CD4-positive, alpha-beta T cell treated with Interleukin-6 at 100 ng/mL for 8 hours (primary cell): ENCODE results near the gene LINGO3.

Experiments
- DNase-seq: peaks from one replicate; pipeline ENCODE4 v3.0.0-alpha.2; 2020; ENCODE audit warnings: mixed read lengths, low spot score

Gene LINGO3

DNA sequence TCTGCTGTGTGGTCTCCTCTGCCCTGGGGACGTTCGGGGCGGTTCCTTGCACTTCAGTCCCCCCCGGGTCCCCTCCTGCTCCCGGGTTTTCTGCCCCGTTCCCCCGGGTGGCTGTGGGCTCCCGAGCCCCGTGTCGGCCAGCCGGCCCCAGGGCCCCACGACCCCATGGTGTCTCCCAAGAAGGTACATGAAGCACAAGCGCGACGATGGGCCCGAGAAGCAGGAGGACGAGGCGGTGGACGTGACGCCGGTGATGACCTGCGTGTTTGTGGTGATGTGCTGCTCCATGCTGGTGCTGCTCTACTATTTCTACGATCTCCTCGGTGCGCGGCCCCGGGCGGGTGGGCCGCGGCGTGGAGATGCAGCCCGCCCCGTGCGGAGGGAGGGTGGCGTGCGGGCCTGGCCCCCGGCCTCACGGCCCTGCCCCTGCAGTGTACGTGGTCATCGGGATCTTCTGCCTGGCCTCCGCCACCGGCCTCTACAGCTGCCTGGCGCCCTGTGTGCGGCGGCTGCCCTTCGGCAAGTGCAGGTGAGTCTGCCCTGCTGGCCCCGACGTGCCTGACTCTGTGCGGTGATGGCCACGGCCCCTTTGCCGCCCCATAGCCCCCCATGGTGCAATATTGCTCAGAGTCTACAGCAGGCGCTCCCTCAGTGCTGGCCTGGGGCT, 31.8 kb upstream of the LINGO3 start:
- no peak for DNase-seq

DNA sequence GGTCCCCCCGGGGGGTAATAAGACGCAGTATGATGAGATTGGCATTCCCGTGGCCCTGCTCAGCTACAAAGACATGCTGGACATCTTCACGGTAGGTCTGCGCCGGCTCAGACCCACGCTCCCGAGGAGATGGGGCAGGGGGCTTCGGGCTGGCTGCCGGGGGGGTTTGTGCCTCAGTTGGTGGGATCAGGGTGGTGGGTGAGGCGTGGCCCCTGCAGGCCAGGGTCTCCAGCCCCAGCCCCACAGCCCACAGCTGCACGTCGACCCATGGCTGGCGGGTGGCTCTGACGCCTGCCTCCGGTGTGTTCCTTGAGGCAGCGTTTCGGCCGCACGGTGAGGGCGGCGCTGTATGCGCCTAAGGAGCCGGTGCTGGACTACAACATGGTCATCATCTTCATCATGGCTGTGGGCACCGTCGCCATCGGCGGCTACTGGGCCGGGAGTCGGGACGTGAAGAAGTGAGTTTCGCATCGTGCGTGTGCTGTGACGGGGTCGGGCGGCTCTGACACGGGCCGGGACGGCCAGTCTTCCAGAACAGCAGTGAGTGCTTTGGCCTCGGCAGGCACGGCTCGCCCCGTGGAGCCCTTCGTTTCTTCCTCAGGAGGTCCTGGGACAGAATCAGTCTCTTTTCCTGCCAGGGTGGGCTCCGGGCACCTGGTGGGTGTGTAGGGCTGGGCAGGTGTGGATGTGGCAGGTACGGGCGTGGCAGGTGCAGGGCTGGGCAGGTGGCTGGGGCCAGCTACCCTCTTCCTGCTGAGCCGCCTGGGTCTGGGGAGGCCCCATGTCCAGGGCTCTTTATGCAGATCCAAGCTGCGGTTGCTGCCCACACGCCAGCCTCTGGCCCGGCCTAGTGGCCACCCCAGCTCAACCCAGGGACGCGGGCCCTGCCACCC, 31.0 kb upstream of the LINGO3 start:
- no peak for DNase-seq

DNA sequence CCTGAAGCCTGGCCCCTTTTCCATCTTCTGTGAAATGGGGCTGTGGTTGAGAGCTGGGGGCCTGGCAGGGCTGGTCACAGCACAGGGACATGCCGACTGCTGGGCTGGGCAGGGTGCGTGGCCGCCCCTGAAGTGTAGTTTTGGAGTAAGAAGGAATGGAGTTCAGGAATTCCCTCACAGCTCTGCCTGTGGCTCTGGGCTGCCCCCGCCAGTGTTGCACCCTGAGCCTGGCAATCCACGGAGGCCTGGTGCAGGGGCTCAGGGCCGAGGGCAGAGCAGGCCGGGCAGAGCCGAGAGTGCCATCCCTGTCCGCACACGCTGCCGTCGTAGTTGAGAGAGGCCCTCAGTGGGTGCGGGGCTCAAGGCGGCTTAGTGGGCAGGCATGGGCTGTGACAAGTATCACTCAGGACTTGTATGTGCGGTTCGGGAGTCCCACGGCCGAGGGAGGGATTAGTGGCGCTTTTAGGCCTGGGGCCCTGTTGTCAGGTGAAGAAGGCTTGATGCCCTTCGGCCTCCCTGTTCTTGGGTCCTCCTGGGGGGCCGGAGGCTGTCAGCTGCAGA, 30.2 kb upstream of the LINGO3 start:
- no peak for DNase-seq

DNA sequence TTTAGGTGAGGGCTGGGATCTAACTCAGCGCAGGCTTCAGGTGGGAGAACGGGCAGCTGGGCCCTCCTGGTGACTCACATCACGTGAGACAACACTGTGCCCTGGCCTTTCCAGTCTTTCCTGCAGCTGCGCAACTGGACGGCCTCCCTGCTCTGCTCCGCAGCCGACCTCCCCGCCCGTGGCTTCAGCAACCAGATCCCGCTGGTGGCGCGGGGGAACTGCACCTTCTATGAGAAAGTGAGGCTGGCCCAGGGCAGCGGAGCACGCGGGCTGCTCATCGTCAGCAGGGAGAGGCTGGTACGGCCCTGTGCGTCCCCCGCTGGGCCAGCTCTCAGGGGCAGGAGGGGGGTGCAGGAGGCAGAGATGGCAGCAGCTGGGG, 29.4 kb upstream of the LINGO3 start:
- no peak for DNase-seq

DNA sequence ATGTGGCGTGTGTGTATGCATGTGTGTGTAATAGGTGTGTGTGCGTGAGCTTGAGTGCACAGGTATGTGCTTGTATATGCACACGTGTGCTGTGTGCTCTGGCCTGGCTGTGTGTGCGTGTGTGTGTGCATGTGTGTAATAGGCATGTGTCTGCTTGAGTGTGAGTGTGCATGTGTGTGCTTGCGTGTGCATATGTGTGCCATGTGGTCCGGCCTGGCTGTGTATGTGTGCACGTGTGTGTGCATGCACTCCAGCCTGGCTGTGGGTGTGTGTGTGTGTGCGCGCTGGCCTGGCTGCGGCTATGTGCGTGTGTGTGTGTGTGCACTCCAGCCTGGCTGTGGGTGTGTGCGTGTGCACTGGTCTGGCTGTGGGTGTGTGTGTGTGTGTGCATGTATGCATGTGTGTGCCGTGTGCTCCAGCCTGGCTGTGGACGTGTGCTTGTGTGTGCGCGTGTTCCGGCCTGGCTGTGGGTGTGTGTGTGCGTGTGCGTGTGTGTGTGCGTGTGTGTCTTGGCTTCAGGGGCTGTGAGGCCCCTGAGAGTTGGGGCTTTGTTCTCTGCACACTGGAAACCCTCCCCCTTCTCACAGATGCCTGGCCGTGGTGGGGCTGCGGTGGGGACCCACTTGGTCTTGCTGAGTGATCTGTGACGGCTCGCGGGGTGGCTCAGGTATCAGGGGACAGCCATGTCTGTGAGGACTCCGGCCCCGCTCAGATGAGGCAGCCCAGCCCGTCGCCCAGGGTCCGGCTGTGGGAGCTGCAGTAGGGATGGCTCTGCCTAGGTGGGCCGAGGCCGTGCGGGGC, 28.8 kb upstream of the LINGO3 start:
- no peak for DNase-seq

DNA sequence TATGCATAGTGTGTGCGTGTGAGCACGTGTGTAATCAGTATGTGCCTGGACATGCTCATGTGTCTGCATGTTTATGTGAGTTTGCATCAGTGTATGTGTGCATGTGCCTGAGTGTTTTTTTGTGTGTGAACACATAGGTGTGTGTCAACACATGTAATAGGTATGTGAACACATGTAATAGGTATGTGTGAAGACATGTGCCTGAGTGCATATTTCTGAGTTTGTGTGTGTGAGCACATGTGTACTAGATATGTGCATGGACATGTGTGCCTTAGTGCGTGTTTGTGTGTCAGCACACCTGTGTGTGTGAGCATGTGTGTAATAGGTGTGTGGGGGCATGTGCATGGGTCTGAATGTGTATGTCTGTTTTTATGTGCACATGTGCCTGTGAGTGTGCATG, 27.9 kb upstream of the LINGO3 start:
- no peak for DNase-seq

GRCh38 chr19:2334986-2335846, 27.3 kb upstream of the LINGO3 start:
- DNase-seq = no peak

DNA sequence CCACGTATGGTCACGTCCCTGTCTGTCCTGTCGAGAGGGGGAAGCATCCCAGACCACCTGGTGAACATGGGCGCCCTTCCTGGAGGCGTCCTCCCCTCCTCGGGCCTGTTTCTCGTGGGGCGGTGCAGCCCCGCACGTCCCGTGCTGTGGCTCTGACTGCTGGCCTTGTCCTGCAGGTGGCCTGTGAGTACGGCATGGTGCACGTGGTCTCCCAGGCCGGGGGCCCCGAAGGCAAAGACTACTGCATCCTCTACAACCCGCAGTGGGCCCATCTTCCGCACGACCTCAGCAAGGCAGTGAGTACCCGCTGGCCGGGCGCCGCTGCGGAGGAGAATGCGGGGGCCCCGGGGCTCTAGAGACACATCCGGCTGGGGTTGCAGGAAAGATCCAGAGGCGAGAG, 26.5 kb upstream of the LINGO3 start:
- DNase-seq = no peak

DNA sequence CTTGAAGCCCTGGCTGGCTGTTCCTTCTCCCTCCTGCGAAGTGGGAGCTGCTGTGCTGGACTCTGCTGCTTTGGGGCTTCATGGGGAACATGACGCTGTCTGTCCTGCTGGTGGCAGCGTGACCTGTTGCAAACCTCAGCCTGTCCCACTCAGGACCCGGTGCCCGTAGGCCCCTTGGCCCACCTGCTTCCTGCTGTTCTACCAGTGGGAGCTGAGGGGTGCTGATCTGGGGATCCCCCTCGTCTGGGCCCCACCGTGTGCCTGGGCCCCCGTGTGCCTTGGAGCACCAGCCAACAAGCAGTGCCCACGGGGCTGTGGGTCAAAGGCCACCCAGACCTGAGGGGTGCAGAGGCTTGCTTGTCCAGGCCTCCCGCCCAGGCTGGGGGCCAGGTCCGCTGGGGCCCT, 25.9 kb upstream of the LINGO3 start:
- DNase-seq = no peak

DNA sequence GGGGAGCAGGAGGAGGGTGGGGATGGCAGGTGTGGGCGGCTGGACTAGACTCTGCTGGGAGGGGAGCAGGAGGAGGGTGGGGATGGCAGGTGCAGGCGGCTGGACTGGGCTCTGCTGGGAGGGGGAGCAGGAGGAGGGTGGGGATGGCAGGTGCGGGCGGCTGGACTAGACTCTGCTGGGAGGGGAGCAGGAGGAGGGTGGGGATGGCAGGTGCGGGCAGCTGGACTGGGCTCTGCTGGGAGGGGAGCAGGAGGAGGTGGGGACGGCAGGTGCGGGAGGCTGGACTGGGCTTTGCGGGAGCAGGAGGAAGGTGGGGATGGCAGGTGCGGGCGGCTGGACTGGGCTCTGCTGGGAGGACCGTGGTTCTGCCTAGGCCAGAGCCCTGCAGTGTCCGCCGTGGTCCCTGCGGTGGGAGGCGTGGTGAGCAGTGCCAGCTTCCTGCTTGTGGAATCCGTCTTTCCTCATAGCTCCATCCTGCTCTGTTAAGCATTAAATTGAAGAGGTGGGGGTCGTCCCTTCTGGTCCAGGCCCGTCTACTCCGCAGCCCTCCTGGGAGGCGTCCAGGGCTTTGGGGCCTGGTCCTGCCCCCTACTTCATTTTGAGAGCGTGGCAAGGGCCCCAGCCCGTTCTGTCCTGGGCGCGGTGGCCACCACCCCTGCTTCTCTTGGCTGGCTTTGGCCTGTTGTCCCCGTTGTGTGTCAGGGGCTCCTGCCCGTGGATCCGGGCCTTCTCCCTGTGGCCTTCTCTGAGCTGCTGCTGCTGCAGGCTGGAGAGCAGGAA, 25.3 kb upstream of the LINGO3 start:
- no peak for DNase-seq

GRCh38 chr19:2332341-2333026, 24.5 kb upstream of the LINGO3 start:
- peak; percentile 45 for DNase-seq

- DNase-seq = no peak
Observed at GRCh38 chr19:2331601-2332246, 23.8 kb upstream of the LINGO3 start.

DNA sequence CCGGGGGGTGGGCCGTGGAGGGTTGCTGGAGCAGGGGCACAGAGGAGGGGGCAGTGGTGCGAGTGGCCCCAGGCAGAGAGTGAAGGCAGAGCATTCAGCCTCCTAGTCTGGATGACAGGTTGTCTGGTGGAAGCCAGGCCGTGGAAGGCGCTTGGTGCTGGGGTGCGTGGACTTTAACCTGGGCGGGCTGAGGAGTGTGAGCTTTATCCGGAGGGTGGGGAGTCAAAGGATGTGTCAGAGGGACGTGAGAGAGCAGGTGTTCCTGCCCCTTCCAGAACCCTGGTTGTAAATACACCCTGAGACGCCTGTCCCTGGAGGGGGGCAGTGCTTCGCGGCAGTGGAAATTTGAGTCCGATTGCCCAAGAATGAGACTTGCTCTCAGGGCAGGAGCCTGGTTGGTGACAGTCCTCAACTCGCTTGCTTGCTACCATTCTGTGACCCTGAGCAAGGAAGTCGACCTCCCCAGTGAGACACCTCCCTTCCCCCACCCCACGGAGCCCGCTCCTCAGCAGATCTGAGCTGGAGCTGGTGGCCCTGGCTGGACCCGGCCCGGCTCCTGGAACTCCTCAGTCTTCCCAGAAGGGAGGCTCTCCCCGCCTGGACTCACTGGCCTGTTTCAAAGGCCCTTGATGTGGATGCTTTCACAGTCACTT, 22.8 kb upstream of the LINGO3 start:
- DNase-seq = no peak

DNA sequence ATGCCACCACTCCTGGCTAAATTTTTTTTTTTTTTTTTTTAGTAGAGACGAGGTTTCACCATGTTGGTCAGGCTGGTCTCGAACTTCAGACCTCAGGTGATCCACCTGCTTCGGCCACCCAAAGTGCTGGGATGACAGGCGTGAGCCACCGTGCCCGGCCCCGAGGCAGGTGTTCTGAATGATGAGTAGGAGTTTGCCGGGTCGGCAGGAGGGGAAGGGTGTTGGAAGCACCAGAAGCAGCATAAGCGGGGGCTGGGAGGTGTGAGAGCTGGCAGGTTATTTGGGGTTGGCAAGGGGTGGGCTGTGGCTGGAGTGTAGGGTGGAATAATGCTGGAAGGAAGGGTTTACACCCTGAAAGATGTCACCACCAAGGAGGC, 22.3 kb upstream of the LINGO3 start:
- DNase-seq = no peak

- DNase-seq = no peak
Observed at GRCh38 chr19:2329501-2329916, 21.6 kb upstream of the LINGO3 start.

DNA sequence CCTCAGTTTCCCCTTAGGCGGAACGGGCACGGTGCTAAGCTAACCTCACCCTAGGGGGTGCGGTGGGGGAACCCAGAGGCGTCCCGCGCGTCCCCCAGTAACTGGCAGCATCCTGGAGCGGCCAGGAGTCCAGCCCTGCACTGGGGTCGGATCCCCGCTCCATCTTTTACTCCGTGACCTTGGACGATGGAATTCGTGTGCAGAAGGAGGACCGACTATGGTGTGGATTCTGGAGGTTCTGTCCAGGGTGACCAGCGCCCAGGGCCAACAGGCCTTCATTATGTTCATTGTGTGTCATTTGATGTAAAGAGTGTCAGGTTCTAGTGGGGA, 21.2 kb upstream of the LINGO3 start:
- DNase-seq = no peak

DNA sequence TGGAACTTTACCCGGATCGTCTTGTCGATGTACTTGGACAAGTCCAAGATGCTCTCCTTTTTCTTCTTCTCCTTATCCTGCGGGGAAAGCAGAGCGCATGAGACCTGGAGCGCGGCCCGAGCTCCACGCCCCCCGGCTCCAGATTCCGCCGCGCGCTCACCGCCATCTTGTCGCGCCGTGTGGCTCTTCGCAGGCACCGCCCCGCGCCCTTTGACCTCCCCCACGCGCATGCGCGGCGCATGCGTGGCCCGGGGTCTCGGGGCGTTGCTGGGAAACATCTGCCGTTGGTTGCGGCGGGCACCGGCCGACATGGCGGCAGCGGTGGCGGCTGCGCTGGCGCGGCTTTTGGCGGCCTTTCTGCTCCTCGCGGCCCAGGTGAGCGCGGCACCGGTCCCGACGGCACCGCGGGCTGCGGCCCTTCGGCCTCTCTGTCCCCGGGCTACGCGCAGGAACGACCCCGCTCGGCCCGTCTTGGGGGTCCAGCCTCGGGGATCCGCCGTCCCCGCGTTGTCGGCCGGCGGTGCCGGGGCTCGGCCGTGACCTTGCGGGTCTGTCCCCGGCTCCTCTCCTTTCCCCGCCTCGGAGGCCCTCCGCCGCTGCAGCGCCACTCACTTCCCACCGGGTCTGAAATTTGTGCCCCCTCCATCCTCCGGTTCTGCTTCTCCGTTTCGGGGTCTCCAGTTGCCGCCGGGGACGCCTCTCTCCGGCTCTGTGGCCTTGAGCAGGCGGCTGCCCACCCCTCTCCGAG, 20.6 kb upstream of the LINGO3 start, which contains the start of the genes LSM7 and SPPL2B:
Gene LSM7 (minus strand): TSS at position 186 of the 748 bp plus-strand sequence. CDS start 20 bp downstream, at position 166.
Gene SPPL2B (plus strand): TSS at position 284 of the 748 bp plus-strand sequence. CDS start 26 bp downstream, at position 310.
- peak; percentile 91 for DNase-seq

DNA sequence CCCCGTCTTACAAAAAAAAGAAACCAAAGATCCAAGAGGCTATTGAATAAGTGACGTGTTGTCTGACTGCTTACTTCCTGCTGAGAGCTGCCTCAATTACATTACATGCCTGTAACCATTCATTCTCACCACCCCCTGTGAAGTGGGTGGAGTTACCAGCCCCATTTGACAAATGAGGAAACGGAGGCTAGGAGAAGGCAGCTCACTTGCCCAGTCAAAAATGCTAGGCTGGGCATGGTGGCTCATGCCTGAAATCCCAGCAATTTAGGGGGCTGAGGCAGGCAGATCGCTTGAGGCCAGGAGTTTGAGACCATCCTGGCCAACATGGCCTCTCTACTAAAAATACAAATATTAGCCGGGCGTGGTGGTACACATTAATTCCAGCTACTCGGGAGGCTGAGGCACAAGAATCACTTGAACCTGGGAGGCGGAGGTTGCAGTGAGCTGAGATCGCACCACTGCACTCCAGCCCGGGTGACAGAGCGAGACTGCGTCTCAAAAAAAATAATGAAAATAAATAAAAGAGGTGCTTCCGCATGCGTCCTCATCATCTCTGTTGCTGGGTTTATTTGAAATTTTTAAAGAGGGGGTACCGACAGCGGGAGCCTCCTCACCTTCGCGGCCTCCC, 19.9 kb upstream of the LINGO3 start:
- peak; percentile 58 for DNase-seq
